Activated T-helper 1 cell treated with Interleukin-2 at 50 U/mL for 16 hours (primary cell): ENCODE results near the gene CIBAR2.

Experiments
- DNase-seq: peaks from one replicate; pipeline ENCODE4 v3.0.0-alpha.2; 2020; ENCODE audit warnings: low read depth

The CIBAR2 gene

GRCh38 chr16:85083051-85083639, 29.1 kb downstream of the CIBAR2 start:
- DNase-seq: no peak

- DNase-seq: no peak
These were observed 29.9 kb downstream of the CIBAR2 start for GRCh38 chr16:85082173-85083050.

GRCh38 chr16:85081765-85082164, 30.5 kb downstream of the CIBAR2 start:
- no peak for DNase-seq

- no peak for DNase-seq
These were observed 31.2 kb downstream of the CIBAR2 start for GRCh38 chr16:85081038-85081437.

- DNase-seq: no peak
These were observed 32.3 kb downstream of the CIBAR2 start for GRCh38 chr16:85079785-85080570.

- DNase-seq: no peak
These were observed 33.3 kb downstream of the CIBAR2 start for GRCh38 chr16:85078952-85079351.

- no peak for DNase-seq
These were observed 34.0 kb downstream of the CIBAR2 start for GRCh38 chr16:85078226-85078625.

GRCh38 chr16:85077576-85078125, 34.6 kb downstream of the CIBAR2 start:
- no peak for DNase-seq

GRCh38 chr16:85077039-85077438, 35.2 kb downstream of the CIBAR2 start:
- DNase-seq: no peak

- no peak for DNase-seq
These were observed 36.9 kb downstream of the CIBAR2 start for GRCh38 chr16:85075236-85075924.

GRCh38 chr16:85074225-85074914, 37.9 kb downstream of the CIBAR2 start:
- no peak for DNase-seq

GRCh38 chr16:85072947-85073346, 39.3 kb downstream of the CIBAR2 start:
- no peak for DNase-seq

GRCh38 chr16:85072076-85072860, 40.0 kb downstream of the CIBAR2 start:
- DNase-seq: no peak

- DNase-seq: no peak
These were observed 43.1 kb downstream of the CIBAR2 start for GRCh38 chr16:85069171-85069570.

GRCh38 chr16:85068746-85069145, 43.5 kb downstream of the CIBAR2 start:
- no peak for DNase-seq

- DNase-seq: no peak
These were observed 44.8 kb downstream of the CIBAR2 start for GRCh38 chr16:85067426-85067825.

- no peak for DNase-seq
These were observed 45.2 kb downstream of the CIBAR2 start for GRCh38 chr16:85067024-85067423.

GRCh38 chr16:85066346-85066885, 45.9 kb downstream of the CIBAR2 start:
- DNase-seq: no peak

- no peak for DNase-seq
These were observed 47.2 kb downstream of the CIBAR2 start for GRCh38 chr16:85065099-85065498.

- DNase-seq: no peak
These were observed 48.1 kb downstream of the CIBAR2 start for GRCh38 chr16:85064186-85064585.
